Esophagus squamous epithelium (tissue), 5 donors: ENCODE measurements around the gene IL11. TPM values are rescaled to one million over a fixed set of nuclear protein-coding genes. Genes with fewer than 3 reads are reported as not detected.
"Not testable (repeated sequence)": the region's sequence is repeated elsewhere in the genome, so short reads cannot be mapped to it uniquely, and the experiment has no call there.

Experiments
- DNase-seq: peaks from one replicate; lab custom pipeline; 2025; lab: John Stamatoyannopoulos, UW
- H3K27ac ChIP-seq, 4 donors: fragments of 200-600 bp; sonication (generic); one replicate each; pipeline ENCODE4 v1.5.1; 2016 to 2019; ENCODE audit warnings: mild to moderate bottlenecking in 1 of 4
- H3K27me3 ChIP-seq, 4 donors: fragments of 200-600 bp; sonication (generic); 1 replicate in 3 of 4; 2 replicates in 1 of 4; pipeline versions ENCODE4 v1.5.1 to v1.6.0; 2017 to 2021; ENCODE audit warnings: antibody characterized with exemption in 1 of 4
- H3K36me3 ChIP-seq, 3 donors: fragments of 200-600 bp; sonication (generic); one replicate each; pipeline ENCODE4 v1.5.1; 2016 to 2019
- H3K4me1 ChIP-seq, 3 donors: fragments of 200-600 bp; sonication (generic); one replicate each; pipeline ENCODE4 v1.5.1; 2017 to 2019
- H3K4me3 ChIP-seq, 4 donors: fragments of 200-600 bp; sonication (generic); 1 replicate in 3 of 4; 2 replicates in 1 of 4; pipeline ENCODE4 v1.5.1; 2016 to 2019; ENCODE audit warnings: mild to moderate bottlenecking in 2 of 4, moderate library complexity in 1 of 4
- H3K9me3 ChIP-seq, 3 donors: fragments of 200-600 bp; sonication (generic); one replicate each; pipeline ENCODE4 v1.5.1; 2016 to 2019
- CTCF ChIP-seq, 6 experiments: fragments of 450-650 bp in 4 of 6; fragments of 200-600 bp in 2 of 6; sonication (generic) in 2 of 6; IDR thresholded peaks; one replicate each; pipeline ENCODE4 v1.5.1; 2016 to 2019; ENCODE audit warnings: antibody characterized with exemption in 6 of 6, mild to moderate bottlenecking in 4 of 6, moderate library complexity in 4 of 6
- POLR2A ChIP-seq, 4 donors: fragments of 450-650 bp; IDR thresholded peaks; one replicate each; pipeline ENCODE4 v1.6.1; 2017; ENCODE audit warnings: antibody characterized with exemption in 4 of 4, mild to moderate bottlenecking in 4 of 4, moderate library complexity in 3 of 4
- WGBS, 2 donors: methylation state at CpG; one replicate each; pipeline ENCODE4 v1.1.5; 2018; 5-methylcytosine and 5-hydroxymethylcytosine counted together
- intact Hi-C: fragments of 100-400 bp; cut with DNase I; formaldehyde crosslinking; loops from one replicate; pipeline ENCODE4 v1.15.0; 2022
- total RNA-seq, 4 donors: library from RNA; depleted of rRNA; stranded (reverse); fragments of >200 nt; gene quantifications; one replicate each; pipeline ENCODE4 v1.1.0, GENCODE V29; 2016
- donor health status: DM: yes; HTN: yes; CAD: no.

The IL11 gene
- total RNA-seq, 4 donors from 2014 or later, result not detected

- no peak for TF ChIP-seq CTCF (IDR thresholded peaks at IDR 0.05)
- no peak for TF ChIP-seq POLR2A (IDR thresholded peaks at IDR 0.05)
- no peaks in the 10 kb centered on the region for H3K27me3 ChIP-seq
- peaks cover 30 to 67% (median 31%) of the 10 kb centered on the region in 3 donors for H3K4me1 ChIP-seq
- H3K9me3 ChIP-seq, result no peaks in the 10 kb centered on the region
- peaks cover 24 to 49% (median 26%) of the 10 kb centered on the region in 3 donors for H3K36me3 ChIP-seq
- no peak for DNase-seq
- 65 to 70% methylated on average over 14 of the region's 14 CpGs for WGBS, 2 donors
- peak overlapping the region; percentile 85 to 100 (median 96) for H3K4me3 ChIP-seq
- H3K27ac ChIP-seq, result peak overlapping the region in 2 of 4 donors; percentile 97 to 99
- intact Hi-C loops, result no loop called here
Measured at GRCh38 chr19:55406091-55406825, 36.0 kb upstream of the IL11 start.

GRCh38 chr19:55405638-55406037 is 35.4 kb upstream of the IL11 start:
- Histone ChIP-seq H3K27ac (no peak overlapping the region), H3K36me3 (peaks cover 24 to 55% (median 26%) of the 10 kb centered on the region in 3 donors), H3K9me3 (no peaks in the 10 kb centered on the region), H3K4me3 (no peak overlapping the region), H3K27me3 (no peaks in the 10 kb centered on the region), H3K4me1 (peaks cover 31 to 73% (median 34%) of the 10 kb centered on the region in 3 donors)
- intact Hi-C loops, result no loop called here
- WGBS, 2 donors, result 77 to 93% methylated on average over 5 of the region's 5 CpGs
- TF ChIP-seq CTCF (IDR thresholded peaks at IDR 0.05), result no peak
- TF ChIP-seq POLR2A (IDR thresholded peaks at IDR 0.05), result no peak
- no peak for DNase-seq

GRCh38 chr19:55402509-55402908 is 32.2 kb upstream of the IL11 start:
- intact Hi-C loops, result no loop called here
- H3K36me3 ChIP-seq, result peaks cover 24 to 63% (median 26%) of the 10 kb centered on the region in 3 donors
- WGBS, 2 donors, result 57 to 83% methylated on average over 1 to 2 of the region's 2 CpGs

GRCh38 chr19:55401390-55401789 is 31.1 kb upstream of the IL11 start:
- H3K27me3 ChIP-seq, DNase-seq, H3K9me3 ChIP-seq, intact Hi-C loops, H3K4me3 ChIP-seq: not testable (repeated sequence)
- WGBS, 2 donors, result no CpG with 5 or more reads among the region's 28 CpGs
- H3K36me3 ChIP-seq, result peaks cover 24 to 63% (median 26%) of the 10 kb centered on the region in 3 donors
- H3K27ac ChIP-seq, result peak overlapping the region in 1 of 4 donors; percentile 81
- H3K4me1 ChIP-seq, result peaks cover 23 to 82% (median 38%) of the 10 kb centered on the region in 3 donors

More at GRCh38 chr19:55402509-55402908, 32.2 kb upstream of the IL11 start:
- H3K4me3 ChIP-seq, result no peak overlapping the region
- no peak overlapping the region for H3K27ac ChIP-seq
- H3K9me3 ChIP-seq, result no peaks in the 10 kb centered on the region
- no peaks in the 10 kb centered on the region for H3K27me3 ChIP-seq
- TF ChIP-seq CTCF (IDR thresholded peaks at IDR 0.05) (no peak), POLR2A (IDR thresholded peaks at IDR 0.05) (no peak)
- H3K4me1 ChIP-seq, result peaks cover 31 to 93% (median 43%) of the 10 kb centered on the region in 3 donors
- no peak for DNase-seq

DNA sequence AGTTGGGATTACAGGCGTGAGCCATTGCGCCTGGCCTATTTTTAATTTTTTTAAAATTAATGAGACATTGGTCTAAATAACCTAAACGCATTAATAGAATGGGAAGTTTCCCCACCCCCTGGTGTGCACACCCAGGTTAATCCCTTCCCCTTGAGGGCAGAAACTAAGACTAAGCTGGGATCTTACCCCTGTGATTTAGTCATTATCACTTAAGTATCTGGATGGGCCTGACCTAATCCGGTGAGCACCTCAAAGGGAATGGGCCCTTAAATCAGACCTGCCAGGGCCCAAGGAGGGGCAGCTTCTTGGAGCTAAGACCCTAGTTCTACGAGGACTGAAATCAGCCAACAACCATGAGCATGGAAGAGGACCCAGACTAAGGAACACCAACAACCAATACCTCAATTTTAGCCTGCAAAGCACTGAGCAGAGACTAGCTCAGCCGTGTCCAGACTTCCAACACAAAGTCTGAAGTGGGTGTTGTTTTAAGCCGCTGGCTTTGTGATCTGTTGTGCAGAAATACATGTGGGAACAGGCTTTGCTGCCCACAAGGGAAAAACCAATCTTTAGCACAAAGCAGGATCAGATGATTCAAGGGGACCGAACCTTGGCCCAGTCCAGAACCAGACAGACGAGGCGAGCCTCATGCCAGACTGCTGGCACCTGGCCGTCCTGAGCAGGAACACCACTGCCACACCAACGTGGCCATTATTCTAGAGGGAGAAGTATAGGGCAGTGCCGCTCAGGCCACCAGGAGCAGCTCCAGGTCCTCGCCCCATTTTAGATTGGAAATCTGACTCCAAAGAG is 30.2 kb upstream of the IL11 start:
- DNase-seq, result no peak
- H3K4me1 ChIP-seq, result peaks cover 14 to 73% (median 28%) of the 10 kb centered on the region in 3 donors
- peaks cover 24 to 56% (median 26%) of the 10 kb centered on the region in 3 donors for H3K36me3 ChIP-seq
- peak overlapping the region; percentile 64 to 81 (median 68) for H3K27ac ChIP-seq
- no peak overlapping the region for H3K4me3 ChIP-seq
- intact Hi-C loops, result no loop called here
- no peaks in the 10 kb centered on the region for H3K9me3 ChIP-seq
- no peaks in the 10 kb centered on the region for H3K27me3 ChIP-seq
- TF ChIP-seq CTCF (IDR thresholded peaks at IDR 0.05) (no peak), POLR2A (IDR thresholded peaks at IDR 0.05) (no peak)
- WGBS, 2 donors, result 34 to 64% methylated on average over 13 to 14 of the region's 14 CpGs
